ENCODE measurements around the gene KIF19.

DNA sequence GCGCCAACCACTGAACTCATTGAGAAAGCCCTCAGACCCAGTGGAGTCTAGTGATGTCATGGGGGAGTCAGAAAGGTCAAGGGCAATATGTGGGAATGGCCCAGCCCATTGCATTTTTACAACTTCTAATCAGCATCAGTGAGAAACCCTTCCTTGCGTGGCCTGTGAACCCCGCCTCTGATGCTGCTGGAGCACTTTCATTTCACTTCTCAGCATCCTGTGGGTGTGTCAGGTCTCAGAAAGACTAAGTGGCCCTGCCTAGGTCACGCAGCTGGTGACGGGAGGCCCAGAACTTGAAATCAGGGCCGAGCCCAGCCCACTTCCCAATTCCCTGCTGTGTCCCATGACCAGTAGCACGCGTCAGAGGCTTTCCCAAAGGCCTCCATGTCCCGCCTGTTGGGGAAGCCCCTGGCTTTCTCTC, 45.9 kb upstream of the KIF19 start:
- TF ChIP-seq, protein P1, sequence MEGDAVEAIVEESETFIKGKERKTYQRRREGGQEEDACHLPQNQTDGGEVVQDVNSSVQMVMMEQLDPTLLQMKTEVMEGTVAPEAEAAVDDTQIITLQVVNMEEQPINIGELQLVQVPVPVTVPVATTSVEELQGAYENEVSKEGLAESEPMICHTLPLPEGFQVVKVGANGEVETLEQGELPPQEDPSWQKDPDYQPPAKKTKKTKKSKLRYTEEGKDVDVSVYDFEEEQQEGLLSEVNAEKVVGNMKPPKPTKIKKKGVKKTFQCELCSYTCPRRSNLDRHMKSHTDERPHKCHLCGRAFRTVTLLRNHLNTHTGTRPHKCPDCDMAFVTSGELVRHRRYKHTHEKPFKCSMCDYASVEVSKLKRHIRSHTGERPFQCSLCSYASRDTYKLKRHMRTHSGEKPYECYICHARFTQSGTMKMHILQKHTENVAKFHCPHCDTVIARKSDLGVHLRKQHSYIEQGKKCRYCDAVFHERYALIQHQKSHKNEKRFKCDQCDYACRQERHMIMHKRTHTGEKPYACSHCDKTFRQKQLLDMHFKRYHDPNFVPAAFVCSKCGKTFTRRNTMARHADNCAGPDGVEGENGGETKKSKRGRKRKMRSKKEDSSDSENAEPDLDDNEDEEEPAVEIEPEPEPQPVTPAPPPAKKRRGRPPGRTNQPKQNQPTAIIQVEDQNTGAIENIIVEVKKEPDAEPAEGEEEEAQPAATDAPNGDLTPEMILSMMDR (IDR thresholded peaks at IDR 0.05 in 4 of 5, conservative IDR thresholded peaks at IDR 0.05 in 1 of 5): no peak
- TF ChIP-seq POLR2A (IDR thresholded peaks at IDR 0.05): no peak
